GM21529 (cell line): ENCODE data around the gene LAS1L.
"Not testable (repeated sequence)": the region's sequence is repeated elsewhere in the genome, so short reads cannot be mapped to it uniquely, and the experiment has no call there.

Source experiments
- ATAC-seq: cut with Tn5 transposase; IDR thresholded peaks from one replicate; pipeline ENCODE4 v1.9.1; 2021; ENCODE audit not compliant: unreplicated experiment

Gene LAS1L

GRCh38 chrX:65518980-65519379 lies 15.6 kb downstream of the LAS1L start:
- ATAC-seq: not testable (repeated sequence)

- ATAC-seq: no peak
Measured at GRCh38 chrX:65517923-65518322, 16.7 kb downstream of the LAS1L start.

- ATAC-seq: no peak
Measured at GRCh38 chrX:65516756-65517155, 17.8 kb downstream of the LAS1L start.

- ATAC-seq: no peak
Measured at GRCh38 chrX:65513610-65514009, 21.0 kb downstream of the LAS1L start.

- no peak for ATAC-seq
Measured at GRCh38 chrX:65509400-65509799, 25.2 kb downstream of the LAS1L start.

GRCh38 chrX:65508851-65509250 lies 25.7 kb downstream of the LAS1L start:
- ATAC-seq: no peak

- ATAC-seq: no peak
Measured at GRCh38 chrX:65502618-65503017, 32.0 kb downstream of the LAS1L start.

GRCh38 chrX:65493431-65493830 lies 41.2 kb downstream of the LAS1L start:
- ATAC-seq: no peak

GRCh38 chrX:65491620-65492019 lies 43.0 kb downstream of the LAS1L start:
- ATAC-seq: no peak

GRCh38 chrX:65488495-65488894 lies 46.1 kb downstream of the LAS1L start:
- no peak for ATAC-seq

- no peak for ATAC-seq
Measured at GRCh38 chrX:65480960-65481359, 53.6 kb downstream of the LAS1L start.

- ATAC-seq: not testable (repeated sequence)
Measured at GRCh38 chrX:65479102-65479501, 55.5 kb downstream of the LAS1L start.

GRCh38 chrX:65476564-65476963 lies 58.0 kb downstream of the LAS1L start:
- ATAC-seq: no peak

GRCh38 chrX:65463550-65463949 lies 71.0 kb downstream of the LAS1L start:
- ATAC-seq: no peak
